ENCODE data around the gene ZNF148. TPM values are rescaled to one million over a fixed set of nuclear protein-coding genes. Genes with fewer than 3 reads are reported as not detected.

ZNF148 gene
- total RNA-seq, 2 donors from 2014 or later: 35.4 to 50.1 TPM

DNA sequence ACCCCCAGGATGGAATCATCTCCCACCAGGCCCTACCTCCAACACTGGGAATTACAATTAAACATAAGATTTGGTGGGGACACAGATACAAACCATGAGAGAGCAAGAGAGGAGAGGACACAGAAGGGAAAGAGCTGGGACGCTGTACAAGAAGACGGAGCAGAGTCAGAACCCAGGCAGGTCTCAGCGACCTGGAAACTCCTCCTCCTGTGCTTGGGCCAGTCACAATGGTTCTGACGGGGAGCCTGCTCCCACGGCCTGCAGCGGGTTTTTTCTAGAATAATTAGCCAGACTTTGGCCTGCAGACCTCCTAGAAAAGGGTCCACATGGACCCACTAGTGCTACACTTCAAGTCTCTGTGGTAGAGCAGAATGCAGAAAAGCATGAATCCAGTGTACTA is 168.2 kb downstream of the ZNF148 start:
- no peak for DNase-seq
- TF ChIP-seq, protein P1, sequence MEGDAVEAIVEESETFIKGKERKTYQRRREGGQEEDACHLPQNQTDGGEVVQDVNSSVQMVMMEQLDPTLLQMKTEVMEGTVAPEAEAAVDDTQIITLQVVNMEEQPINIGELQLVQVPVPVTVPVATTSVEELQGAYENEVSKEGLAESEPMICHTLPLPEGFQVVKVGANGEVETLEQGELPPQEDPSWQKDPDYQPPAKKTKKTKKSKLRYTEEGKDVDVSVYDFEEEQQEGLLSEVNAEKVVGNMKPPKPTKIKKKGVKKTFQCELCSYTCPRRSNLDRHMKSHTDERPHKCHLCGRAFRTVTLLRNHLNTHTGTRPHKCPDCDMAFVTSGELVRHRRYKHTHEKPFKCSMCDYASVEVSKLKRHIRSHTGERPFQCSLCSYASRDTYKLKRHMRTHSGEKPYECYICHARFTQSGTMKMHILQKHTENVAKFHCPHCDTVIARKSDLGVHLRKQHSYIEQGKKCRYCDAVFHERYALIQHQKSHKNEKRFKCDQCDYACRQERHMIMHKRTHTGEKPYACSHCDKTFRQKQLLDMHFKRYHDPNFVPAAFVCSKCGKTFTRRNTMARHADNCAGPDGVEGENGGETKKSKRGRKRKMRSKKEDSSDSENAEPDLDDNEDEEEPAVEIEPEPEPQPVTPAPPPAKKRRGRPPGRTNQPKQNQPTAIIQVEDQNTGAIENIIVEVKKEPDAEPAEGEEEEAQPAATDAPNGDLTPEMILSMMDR (IDR thresholded peaks at IDR 0.05): no peak
- no peaks in the 10 kb centered on the region for H3K27me3 ChIP-seq
- H3K36me3 ChIP-seq: no peaks in the 10 kb centered on the region
- H3K4me3 ChIP-seq: no peak overlapping the region
- H3K27ac ChIP-seq: peak overlapping the region; percentile 18
- no peaks in the 10 kb centered on the region for H3K4me1 ChIP-seq
- no peaks in the 10 kb centered on the region for H3K9me3 ChIP-seq
- H3K9ac ChIP-seq (ENCODE audit: low read depth in 2 of 2, low read length in 2 of 2): no peak overlapping the region
- intact Hi-C loops (cut with DNase I): no loop called here

GRCh38 chr3:125203731-125204130 is 171.4 kb downstream of the ZNF148 start:
- Histone ChIP-seq H3K27me3 (no peaks in the 10 kb centered on the region), H3K9me3 (no peaks in the 10 kb centered on the region), H3K36me3 (no peaks in the 10 kb centered on the region), H3K4me3 (no peak overlapping the region), H3K27ac (no peak overlapping the region), H3K9ac (ENCODE audit: low read depth in 2 of 2, low read length in 2 of 2) (no peak overlapping the region), H3K4me1 (no peaks in the 10 kb centered on the region)
- TF ChIP-seq, protein P1 (IDR thresholded peaks at IDR 0.05): no peak
- intact Hi-C loops (cut with DNase I): no loop called here
- DNase-seq: no peak

DNA sequence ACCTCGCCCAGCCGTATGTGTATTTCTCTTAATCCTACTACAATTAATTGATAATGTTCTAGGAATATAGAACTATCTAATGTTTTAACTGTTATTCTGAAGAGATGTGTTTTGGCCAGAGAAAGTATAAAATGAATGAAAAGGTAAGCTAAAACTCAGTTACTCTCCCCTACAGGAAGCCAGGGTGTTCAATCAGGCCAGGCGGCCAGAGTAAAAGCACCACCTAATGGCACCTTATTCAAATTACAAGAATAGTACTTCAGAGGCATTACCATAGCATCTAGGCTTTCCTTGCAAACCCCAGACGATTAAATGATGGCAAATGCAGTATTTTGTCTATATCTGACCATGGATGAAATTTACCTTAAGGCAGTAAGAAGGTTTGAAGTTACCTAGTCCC is 172.9 kb downstream of the ZNF148 start:
- DNase-seq: no peak
- Histone ChIP-seq H3K27ac (no peak overlapping the region), H3K9ac (ENCODE audit: low read depth in 2 of 2, low read length in 2 of 2) (no peak overlapping the region), H3K9me3 (no peaks in the 10 kb centered on the region), H3K4me1 (no peaks in the 10 kb centered on the region), H3K27me3 (no peaks in the 10 kb centered on the region), H3K4me3 (no peak overlapping the region), H3K36me3 (no peaks in the 10 kb centered on the region)
- intact Hi-C loops (cut with DNase I): no loop called here
- TF ChIP-seq, protein P1 (IDR thresholded peaks at IDR 0.05): no peak

- intact Hi-C loops (cut with DNase I): no loop called here
- Histone ChIP-seq H3K4me3 (no peak overlapping the region), H3K4me1 (no peaks in the 10 kb centered on the region), H3K9ac (ENCODE audit: low read depth in 2 of 2, low read length in 2 of 2) (no peak overlapping the region), H3K27me3 (no peaks in the 10 kb centered on the region), H3K27ac (no peak overlapping the region), H3K36me3 (no peaks in the 10 kb centered on the region), H3K9me3 (no peaks in the 10 kb centered on the region)
- no peak for DNase-seq
- TF ChIP-seq, protein P1 (IDR thresholded peaks at IDR 0.05): no peak
These were observed 174.4 kb downstream of the ZNF148 start for GRCh38 chr3:125200731-125201139.

GRCh38 chr3:125194849-125195601 is 180.1 kb downstream of the ZNF148 start:
- TF ChIP-seq, protein P1 (IDR thresholded peaks at IDR 0.05): no peak
- no peak overlapping the region for H3K27ac ChIP-seq
- H3K4me1 ChIP-seq: no peaks in the 10 kb centered on the region
- intact Hi-C loops (cut with DNase I): no loop called here
- DNase-seq: no peak
- no peak overlapping the region for H3K4me3 ChIP-seq
- H3K9me3 ChIP-seq: no peaks in the 10 kb centered on the region
- no peaks in the 10 kb centered on the region for H3K36me3 ChIP-seq
- H3K9ac ChIP-seq (ENCODE audit: low read depth in 2 of 2, low read length in 2 of 2): no peak overlapping the region
- no peaks in the 10 kb centered on the region for H3K27me3 ChIP-seq
